BE2C (cell line): Measurements from ENCODE around the gene TRIO.

ENCODE experiments used
- DNase-seq: peaks from one replicate; pipeline ENCODE4 v3.0.0-alpha.2; 2020
- H3K27me3 ChIP-seq: fragments of 250-450 bp; sonication (Bioruptor Pico); 2 replicates; pipeline ENCODE4 v1.5.1; 2020; ENCODE audit warnings: mild to moderate bottlenecking
- H3K36me3 ChIP-seq: fragments of 250-450 bp; sonication (Bioruptor Pico); 2 replicates; pipeline ENCODE4 v1.5.1; 2020; ENCODE audit warnings: mild to moderate bottlenecking
- H3K4me1 ChIP-seq: fragments of 250-450 bp; sonication (Bioruptor Pico); 2 replicates; pipeline ENCODE4 v1.5.1; 2020
- H3K4me3 ChIP-seq: 2 replicates; pipeline ENCODE4 v1.5.1; 2011; ENCODE audit warnings: low read depth, low read length
- H3K9me3 ChIP-seq: fragments of 250-450 bp; sonication (Bioruptor Pico); 2 replicates; pipeline ENCODE4 v1.5.1; 2020
- CTCF ChIP-seq: IDR thresholded peaks from 2 replicates; pipeline ENCODE4 v1.5.1; 2012; ENCODE audit warnings: mild to moderate bottlenecking, low read depth, low read length

Gene TRIO

GRCh38 chr5:14305045-14305444 is 161.9 kb downstream of the TRIO start:
- H3K4me1 ChIP-seq: peaks cover 13% of the 10 kb centered on the region
- H3K36me3 ChIP-seq: no peaks in the 10 kb centered on the region; the same call in 1 of the 2 replicates
- H3K27me3 ChIP-seq: no peaks in the 10 kb centered on the region
- no peak for TF ChIP-seq CTCF
- no peak overlapping the region for H3K4me3 ChIP-seq
- H3K9me3 ChIP-seq: no peaks in the 10 kb centered on the region
- DNase-seq: peak; percentile 70

- TF ChIP-seq CTCF: no peak
- DNase-seq: no peak
These were observed 163.2 kb downstream of the TRIO start for GRCh38 chr5:14306329-14306815.

DNA sequence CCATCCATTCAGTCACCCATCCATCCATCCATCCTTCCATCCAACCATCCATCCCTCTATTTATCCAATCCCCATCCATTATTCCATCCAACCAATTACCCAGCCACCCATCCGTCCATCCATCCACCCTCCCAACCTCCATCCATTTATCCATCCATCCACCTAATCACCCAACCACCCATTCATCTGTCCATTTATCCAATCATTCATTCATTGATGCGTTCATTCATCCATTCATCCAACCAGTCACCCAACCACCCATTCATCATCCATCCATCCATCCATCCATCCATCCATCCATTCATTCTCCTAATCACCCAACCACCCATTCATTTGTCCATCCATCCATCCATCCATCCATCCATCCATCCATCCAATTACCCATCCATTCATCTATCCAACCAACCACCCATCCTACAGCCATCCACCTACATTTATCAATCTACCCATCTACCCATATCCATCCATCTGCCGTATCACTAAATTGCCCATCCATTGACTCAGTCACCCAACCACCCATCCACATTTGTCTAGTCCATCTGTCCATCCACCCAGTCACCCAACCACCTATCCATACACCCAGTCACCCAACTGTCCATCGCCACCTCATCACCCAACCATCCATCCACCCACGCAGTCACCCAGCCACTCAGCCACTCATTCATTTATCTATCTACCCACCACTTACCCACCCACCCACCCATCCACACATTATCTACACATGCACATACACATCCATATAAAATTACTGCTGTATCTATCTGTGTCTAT is 165.4 kb downstream of the TRIO start:
- peaks cover 5% of the 10 kb centered on the region for H3K4me1 ChIP-seq
- peaks cover 9% of the 10 kb centered on the region for H3K36me3 ChIP-seq
- TF ChIP-seq CTCF: no peak
- H3K9me3 ChIP-seq: no peaks in the 10 kb centered on the region
- DNase-seq: no peak
- H3K4me3 ChIP-seq: no peak overlapping the region
- H3K27me3 ChIP-seq: no peaks in the 10 kb centered on the region

More at GRCh38 chr5:14306329-14306815, 163.2 kb downstream of the TRIO start:
- Histone ChIP-seq H3K36me3 (peaks cover 9% of the 10 kb centered on the region), H3K4me3 (no peak overlapping the region), H3K4me1 (peaks cover 5% of the 10 kb centered on the region), H3K27me3 (no peaks in the 10 kb centered on the region), H3K9me3 (no peaks in the 10 kb centered on the region)

- peaks cover 9% of the 10 kb centered on the region for H3K36me3 ChIP-seq
These were observed 166.1 kb downstream of the TRIO start for GRCh38 chr5:14309199-14309598.

DNA sequence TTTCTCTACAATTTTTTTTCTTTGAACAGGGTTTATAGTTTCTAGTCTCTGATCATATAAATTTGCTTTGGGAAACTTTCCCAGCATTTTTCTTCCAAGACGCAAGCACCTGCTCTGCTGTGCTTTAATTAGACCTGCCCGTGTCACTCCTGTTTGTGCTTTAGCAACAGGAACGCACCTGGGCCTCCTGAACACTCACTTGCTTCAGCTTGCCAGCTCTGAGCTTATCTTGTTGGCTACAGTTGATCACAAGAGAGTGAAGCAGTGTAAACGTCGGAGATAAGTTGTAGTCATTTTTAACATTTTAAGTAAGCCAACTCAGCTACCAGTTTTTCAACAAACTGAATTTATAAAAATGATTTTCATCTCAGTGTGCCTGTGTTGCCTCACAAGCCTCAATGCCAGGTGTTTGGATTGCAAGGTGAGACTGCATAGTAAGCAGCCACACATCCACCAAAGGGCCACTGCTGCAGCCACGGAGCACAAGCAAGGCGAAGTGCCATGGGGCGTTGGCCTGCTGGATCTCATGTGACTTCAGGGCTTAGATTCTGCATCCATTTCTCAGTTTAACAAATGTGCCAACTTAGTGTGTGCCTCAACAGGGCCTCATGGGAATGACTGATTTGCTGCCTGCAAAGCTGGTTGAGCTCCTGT is 166.9 kb downstream of the TRIO start:
- Histone ChIP-seq H3K27me3 (no peaks in the 10 kb centered on the region), H3K4me3 (no peak overlapping the region), H3K4me1 (no peaks in the 10 kb centered on the region; the same call in 1 of the 2 replicates), H3K9me3 (no peaks in the 10 kb centered on the region), H3K36me3 (peaks cover 9% of the 10 kb centered on the region)
- DNase-seq: no peak
- no peak for TF ChIP-seq CTCF

More at GRCh38 chr5:14309199-14309598, 166.1 kb downstream of the TRIO start:
- no peaks in the 10 kb centered on the region for H3K27me3 ChIP-seq
- no peak overlapping the region for H3K4me3 ChIP-seq
- DNase-seq: no peak
- TF ChIP-seq CTCF: no peak
- H3K4me1 ChIP-seq: peaks cover 2% of the 10 kb centered on the region
- H3K9me3 ChIP-seq: no peaks in the 10 kb centered on the region

GRCh38 chr5:14310901-14311300 is 167.8 kb downstream of the TRIO start:
- H3K27me3 ChIP-seq: no peaks in the 10 kb centered on the region
- no peak overlapping the region for H3K4me3 ChIP-seq
- no peaks in the 10 kb centered on the region for H3K9me3 ChIP-seq
- TF ChIP-seq CTCF: no peak
- DNase-seq: no peak
- H3K4me1 ChIP-seq: no peaks in the 10 kb centered on the region; the same call in 1 of the 2 replicates
- peaks cover 10% of the 10 kb centered on the region for H3K36me3 ChIP-seq
